Mesangial cell (primary cell): ENCODE data around the gene CYSRT1. TPM values are rescaled to one million over a fixed set of nuclear protein-coding genes. Genes with fewer than 3 reads are reported as not detected.

Source experiments
- total RNA-seq: library from RNA; depleted of rRNA; stranded (reverse); fragments of >200 nt; gene quantifications from 2 replicates; pipeline ENCODE4 v1.2.3, GENCODE V29; 2015

CYSRT1 gene
- total RNA-seq: 0.49 and 2.9 TPM in 2 replicates

GRCh38 chr9:137224830-137225694, at the start of gene CYSRT1:
Gene CYSRT1 (plus strand): TSS chr9:137225174. CDS start chr9:137225622, 448 bp downstream.

DNA sequence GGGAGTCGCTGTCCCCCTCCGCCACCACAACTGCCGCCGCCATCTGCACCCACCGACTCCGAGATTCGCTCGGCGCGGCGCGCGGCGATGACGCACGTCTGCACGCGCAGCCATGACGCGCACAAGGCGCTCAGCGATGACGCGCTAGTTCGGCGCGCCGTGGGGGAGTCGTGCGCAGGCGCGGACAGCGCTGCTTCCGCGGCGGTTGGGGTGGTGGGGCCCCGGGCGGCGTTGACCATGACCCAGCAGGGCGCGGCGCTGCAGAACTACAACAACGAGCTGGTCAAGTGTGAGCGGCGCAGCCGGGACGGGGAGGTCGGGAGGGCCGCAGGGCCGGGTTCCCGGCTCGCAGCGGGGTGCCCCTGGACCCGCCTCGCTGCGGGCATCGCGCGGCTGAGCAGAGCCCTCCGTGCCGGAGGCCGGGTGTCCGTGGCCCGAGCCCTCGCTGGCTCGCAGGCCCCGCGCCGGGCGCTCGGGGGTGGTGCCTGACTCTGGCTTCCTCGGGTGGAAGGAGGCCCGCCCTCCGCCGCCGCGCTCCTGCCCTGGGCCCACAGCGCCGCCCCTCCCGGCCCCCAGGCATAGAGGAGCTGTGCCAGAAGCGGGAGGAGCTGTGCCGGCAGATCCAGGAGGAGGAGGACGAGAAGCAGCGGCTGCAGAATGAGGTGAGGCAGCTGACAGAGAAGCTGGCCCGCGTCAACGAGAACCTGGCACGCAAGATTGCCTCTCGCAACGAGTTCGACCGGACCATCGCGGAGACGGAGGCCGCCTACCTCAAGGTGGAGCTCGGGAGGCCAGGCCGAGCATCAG, 36.3 kb upstream of the CYSRT1 start, which contains the start of the genes ANAPC2 and SSNA1:
TSS of gene ANAPC2 (minus strand) at position 71 of the 807 bp plus-strand sequence. CDS start at position 43, 28 bp downstream.
TSS of gene SSNA1 (plus strand) at position 187 of the 807 bp plus-strand sequence. CDS start at position 238, 51 bp downstream.

DNA sequence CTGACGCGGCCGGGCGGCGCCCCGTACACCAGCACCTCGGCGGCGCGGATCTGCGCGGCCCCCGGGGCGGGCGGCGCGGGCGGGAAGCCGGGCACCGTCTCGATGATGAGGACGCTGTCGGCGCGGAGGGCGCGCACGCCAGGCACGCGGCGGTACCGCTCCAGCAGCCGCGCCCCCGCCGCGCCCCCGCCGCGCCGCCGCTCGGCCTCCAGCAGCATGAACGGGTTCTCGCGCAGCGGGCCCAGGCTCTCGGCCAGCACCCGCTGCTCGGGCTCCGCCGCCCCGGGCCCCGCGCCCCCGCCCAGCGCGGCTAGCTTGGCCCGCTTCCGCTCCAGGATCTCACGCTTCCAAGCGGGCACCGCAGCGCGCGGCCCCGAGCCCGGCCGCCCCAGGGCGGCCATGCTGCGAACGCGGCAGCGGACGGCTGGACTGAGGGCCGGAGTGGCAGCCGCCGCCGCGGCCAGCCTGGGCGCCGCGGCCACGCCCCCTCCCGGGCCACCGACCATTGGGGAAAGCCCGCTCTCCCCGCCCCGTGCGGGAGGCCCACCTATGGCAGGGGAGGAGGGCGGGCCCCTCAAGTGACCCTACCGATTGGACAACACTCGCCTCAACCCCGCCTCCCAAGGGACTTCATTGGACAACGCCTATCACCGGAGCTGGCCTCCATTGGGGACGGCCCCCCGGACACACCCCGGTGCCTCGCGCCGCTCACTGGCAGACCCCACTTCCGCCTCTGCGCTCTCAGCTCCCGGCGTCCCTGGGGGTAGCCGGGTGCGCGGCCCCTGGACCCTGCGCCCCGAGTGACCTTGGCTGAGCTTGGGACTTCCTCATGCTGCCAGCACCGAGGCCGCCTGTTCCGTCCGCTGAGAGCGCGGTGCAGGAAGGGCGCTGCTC, 24.4 kb upstream of the CYSRT1 start, which contains the start of gene TPRN:
TSS of gene TPRN (minus strand) at position 431 of the 894 bp plus-strand sequence. CDS start at position 401, 30 bp downstream.

DNA sequence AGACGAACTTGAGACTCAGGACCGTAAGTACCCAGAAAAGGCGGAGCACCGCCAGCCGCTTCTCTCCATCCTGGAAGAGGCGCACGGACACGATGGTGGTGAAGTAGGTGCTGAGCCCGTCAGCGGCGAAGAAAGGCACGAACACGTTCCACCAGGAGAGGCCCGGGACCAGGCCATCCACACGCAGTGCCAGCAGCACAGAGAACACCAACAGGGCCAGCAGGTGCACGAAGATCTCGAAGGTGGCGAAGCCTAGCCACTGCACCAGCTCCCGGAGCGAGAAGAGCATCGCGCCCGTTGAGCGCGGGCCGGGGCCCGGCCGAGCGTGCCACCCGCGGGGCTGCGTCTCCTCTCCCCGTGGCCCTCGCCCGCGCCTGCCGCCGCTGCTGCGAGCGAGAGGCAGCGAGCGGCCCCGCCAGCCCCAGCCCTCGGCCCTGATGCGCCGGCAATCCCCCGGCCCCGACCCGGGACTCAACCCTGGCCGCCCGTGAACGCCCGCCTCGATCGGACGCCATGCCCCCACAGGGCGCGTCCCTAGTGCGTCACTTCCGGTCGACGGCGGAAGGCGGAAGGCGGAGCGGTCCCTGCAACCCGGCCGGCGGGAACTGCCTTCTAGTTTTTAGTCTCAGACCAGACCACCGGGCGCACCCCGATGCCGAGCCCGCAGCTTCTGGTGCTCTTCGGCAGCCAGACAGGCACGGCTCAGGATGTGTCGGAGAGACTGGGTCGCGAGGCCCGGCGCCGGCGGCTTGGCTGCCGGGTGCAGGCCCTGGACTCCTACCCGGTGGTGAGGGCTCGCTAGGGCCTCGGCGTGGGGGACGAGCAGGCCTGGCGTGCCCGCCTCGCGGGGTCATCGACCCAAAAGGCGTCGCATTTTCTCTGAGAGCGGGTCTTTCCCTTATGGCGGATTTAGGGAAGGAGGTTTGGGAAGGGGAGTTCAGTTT, 19.6 kb upstream of the CYSRT1 start, which contains the start of the genes NDOR1 and TMEM203:
TSS of gene NDOR1 (plus strand) at position 575 of the 944 bp plus-strand sequence. CDS start at position 653, 78 bp downstream.
TSS of gene TMEM203 (minus strand) at position 523 of the 944 bp plus-strand sequence. CDS start at position 289, 234 bp downstream.

DNA sequence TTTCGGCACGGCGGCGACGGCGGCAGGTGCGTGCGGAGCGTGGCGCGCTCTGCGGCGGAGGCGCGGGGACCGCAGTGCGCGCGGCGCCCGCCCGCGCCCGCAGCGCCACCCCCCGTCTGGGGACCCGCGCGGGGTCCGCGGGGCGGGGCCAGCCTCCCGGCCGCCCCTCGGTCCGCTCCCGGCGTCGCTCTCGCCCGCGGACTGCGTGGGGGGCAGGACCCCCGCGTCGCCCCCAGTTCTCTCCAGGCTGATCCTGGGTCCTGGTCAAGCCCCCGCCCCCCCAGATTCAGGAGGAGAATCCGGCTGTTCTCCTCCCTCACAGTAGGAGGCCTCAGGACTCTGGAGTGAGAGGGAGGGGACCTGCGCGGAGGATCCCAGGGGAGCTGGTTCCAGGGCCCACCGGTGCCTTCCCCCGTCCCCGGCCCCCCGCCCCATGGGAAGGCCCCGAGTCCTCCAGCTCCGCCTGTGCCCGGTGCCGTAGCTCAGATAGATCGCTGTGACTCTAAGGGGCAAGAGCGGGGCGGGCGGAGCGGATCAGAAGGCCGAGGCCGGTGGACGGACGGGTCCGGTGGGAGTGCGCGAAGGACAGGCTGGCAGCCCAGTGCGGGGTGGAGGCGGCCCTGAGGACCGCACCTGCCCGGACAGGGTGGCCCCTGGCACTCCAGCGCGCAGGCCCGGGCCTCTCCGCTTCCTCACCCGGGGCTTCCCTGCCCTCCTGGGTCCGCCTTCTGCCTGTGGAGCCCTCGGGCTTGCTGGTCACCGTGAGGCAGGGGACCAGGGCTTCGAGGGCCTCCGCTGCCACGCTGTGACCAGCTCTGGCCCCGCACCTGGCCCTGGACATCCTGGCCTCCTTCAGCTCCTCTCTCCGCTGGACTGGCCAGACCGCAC, 2.5 kb upstream of the CYSRT1 start, which contains the start of gene RNF208:
TSS of gene RNF208 (minus strand) at position 51 of the 888 bp plus-strand sequence. CDS start 1,028 bp downstream, outside the sequence.

GRCh38 chr9:137227054-137227852, 2.3 kb downstream of the CYSRT1 start, which contains the start of gene RNF224:
Gene RNF224 (plus strand): TSS chr9:137227502. CDS start chr9:137228336, 834 bp downstream.

DNA sequence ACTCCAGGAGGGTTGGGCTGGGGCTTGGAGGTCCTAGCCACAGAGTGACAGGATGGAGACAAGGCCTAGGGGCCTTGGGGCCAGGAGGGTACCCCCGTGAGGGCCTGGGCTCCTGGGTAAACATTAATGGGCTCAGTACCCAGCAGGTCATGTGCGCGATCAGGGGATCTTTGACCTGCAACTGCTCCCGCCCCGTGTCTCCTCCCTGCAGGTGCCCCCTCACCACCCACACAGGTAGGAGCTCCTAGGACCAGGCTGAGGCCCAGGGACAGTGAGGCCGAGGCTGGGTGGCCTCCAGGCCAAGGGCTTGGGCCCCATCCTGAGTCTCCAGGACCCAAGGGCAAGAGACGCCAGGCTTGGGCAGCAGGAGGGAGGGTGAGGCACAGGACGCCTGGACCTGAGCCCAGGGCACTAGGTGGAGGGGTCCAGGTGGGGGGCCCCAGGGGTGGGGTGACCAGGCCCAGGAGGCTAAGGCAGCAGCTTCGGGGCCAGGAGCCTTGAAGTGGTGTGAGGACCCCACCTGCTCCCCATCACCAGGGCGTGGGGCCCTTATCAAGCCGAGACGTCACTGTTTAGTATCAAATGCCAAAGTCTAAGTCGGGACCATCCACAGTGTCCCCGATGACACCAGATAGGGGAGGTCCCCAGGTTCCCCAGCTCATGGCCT, 5.9 kb downstream of the CYSRT1 start, which contains the start of gene SLC34A3:
TSS of gene SLC34A3 (plus strand) at position 197 of the 667 bp plus-strand sequence. CDS start 802 bp downstream, outside the sequence.

DNA sequence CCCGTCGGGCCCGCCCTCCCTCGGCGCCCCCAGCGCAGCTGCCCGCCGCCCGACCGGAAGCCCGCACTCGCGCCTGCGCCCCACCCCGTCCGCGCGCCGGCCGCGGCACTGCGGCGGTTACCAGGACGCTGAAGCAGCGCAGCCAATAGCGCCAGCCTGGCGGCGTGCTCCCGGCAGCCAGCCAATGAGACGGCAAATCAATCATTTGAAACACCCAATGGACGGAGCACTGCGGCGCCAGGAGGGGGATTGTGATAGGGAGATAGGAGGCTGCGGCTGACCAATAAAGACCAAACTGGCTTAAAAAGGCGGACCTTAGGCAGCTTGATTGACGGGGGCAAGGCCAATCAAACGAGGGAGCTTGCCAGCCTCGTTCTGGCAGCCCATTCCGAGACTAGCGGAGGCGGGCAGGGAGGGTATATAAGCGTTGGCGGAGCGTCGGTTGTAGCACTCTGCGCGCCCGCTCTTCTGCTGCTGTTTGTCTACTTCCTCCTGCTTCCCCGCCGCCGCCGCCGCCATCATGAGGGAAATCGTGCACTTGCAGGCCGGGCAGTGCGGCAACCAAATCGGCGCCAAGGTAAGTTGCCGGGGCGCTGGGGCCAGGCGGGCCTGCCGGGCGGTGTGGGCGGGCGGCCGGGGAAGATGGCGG, 16.0 kb downstream of the CYSRT1 start, which contains the start of gene TUBB4B:
TSS of gene TUBB4B (plus strand) at position 447 of the 649 bp plus-strand sequence. CDS start at position 521, 74 bp downstream.

GRCh38 chr9:137251194-137251461, 26.2 kb downstream of the CYSRT1 start, which contains the start of gene STPG3:
Gene STPG3 (plus strand): TSS chr9:137251286. CDS start chr9:137251287, 1 bp downstream.

DNA sequence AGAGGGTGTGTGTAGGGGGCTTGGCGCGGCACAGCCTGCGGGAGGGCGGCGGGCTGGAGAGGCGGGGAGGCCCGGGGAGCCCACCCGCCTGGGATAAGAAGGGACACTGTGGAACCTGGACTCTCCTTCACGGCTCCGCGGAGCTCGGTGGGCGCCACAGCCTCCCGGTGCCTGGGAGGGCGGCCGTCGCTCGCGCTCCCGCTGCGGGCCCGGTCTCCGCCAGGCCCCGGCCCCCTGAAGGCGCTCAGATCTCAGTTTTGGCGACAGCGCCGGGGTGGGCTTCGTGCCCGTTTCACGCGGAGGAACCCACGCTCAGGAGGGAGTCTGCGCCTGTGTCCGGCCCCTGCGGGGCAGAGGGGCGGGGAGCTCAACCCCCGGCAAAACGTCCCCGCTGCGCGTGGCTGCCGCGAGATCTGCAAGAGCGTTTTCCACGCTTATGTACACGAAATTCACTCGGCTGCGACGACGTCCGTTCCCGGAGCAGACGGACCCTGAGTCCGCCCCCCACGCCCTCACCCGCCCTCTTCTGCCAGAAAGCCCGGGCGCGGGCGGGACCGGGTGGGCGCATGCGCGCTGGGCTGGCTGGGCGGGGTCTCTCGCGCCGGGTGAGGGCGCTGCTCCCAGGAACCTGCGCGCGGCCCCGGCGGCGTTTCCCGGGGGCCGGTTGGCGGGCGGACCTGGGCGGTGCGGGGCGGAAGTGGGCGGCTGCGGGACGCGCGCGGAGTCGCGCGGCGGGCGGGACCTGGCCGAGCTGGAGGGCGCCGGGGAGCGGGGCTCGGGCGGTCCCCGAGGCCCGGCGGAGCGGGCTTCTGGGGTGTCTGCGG, 29.9 kb downstream of the CYSRT1 start, which contains the start of gene NELFB:
TSS of gene NELFB (plus strand) at position 704 of the 824 bp plus-strand sequence.

Other genes with a start within 250 kb of the CYSRT1 start
- gene PTGDS, start 247.7 kb upstream of the CYSRT1 start, total RNA-seq: 4.2 and 463 TPM in 2 replicates
- gene LCNL1, start 242.2 kb upstream of the CYSRT1 start, total RNA-seq: 2.5 TPM in 1 of 2 replicates, not detected in the other
- gene PAXX, start 232.8 kb upstream of the CYSRT1 start, total RNA-seq: 49.2 and 65.2 TPM in 2 replicates
- gene CLIC3, start 228.6 kb upstream of the CYSRT1 start, total RNA-seq: 16.5 and 47.4 TPM in 2 replicates
- gene ABCA2, start 196.9 kb upstream of the CYSRT1 start, total RNA-seq: 7.7 and 44.4 TPM in 2 replicates
- not detected in 2 replicates for gene FUT7, start 193.1 kb upstream of the CYSRT1 start, total RNA-seq
- gene NPDC1, start 179.0 kb upstream of the CYSRT1 start, total RNA-seq: 44.0 and 65.8 TPM in 2 replicates
- not detected in 2 replicates for gene ENTPD2, start 171.1 kb upstream of the CYSRT1 start, total RNA-seq
- gene SAPCD2, start 154.6 kb upstream of the CYSRT1 start, total RNA-seq: 3.5 and 52.6 TPM in 2 replicates
- 6.4 and 13.4 TPM in 2 replicates for gene UAP1L1, start 147.7 kb upstream of the CYSRT1 start, total RNA-seq
- gene MAN1B1, start 138.2 kb upstream of the CYSRT1 start, total RNA-seq: 72.8 and 125 TPM in 2 replicates
- 65.3 and 87.8 TPM in 2 replicates for gene DPP7, start 110.4 kb upstream of the CYSRT1 start, total RNA-seq
- gene GRIN1, start 86.0 kb upstream of the CYSRT1 start, total RNA-seq: 0.13 TPM in 1 of 2 replicates, not detected in the other
- gene LRRC26, start 55.1 kb upstream of the CYSRT1 start, total RNA-seq: 0.16 TPM in 1 of 2 replicates, not detected in the other
- not detected in 2 replicates for gene TMEM210, start 53.1 kb upstream of the CYSRT1 start, total RNA-seq
- 19.6 and 22.9 TPM in 2 replicates for gene ANAPC2, start 36.6 kb upstream of the CYSRT1 start, total RNA-seq
- gene SSNA1, start 36.5 kb upstream of the CYSRT1 start, total RNA-seq: 79.7 and 97.1 TPM in 2 replicates
- gene TPRN, start 24.4 kb upstream of the CYSRT1 start, total RNA-seq: 9.5 and 9.6 TPM in 2 replicates
- gene TMEM203, start 19.5 kb upstream of the CYSRT1 start, total RNA-seq: 36.0 and 40.9 TPM in 2 replicates
- gene NDOR1, start 19.5 kb upstream of the CYSRT1 start, total RNA-seq: 15.2 and 24.0 TPM in 2 replicates
- gene RNF208, start 2.9 kb upstream of the CYSRT1 start, total RNA-seq: 1.6 and 5.3 TPM in 2 replicates
- 0.25 TPM in 1 of 2 replicates, not detected in the other for gene RNF224, start 2.3 kb downstream of the CYSRT1 start, total RNA-seq
- not detected in 2 replicates for gene SLC34A3, start 5.7 kb downstream of the CYSRT1 start, total RNA-seq
- 179 and 1,107 TPM in 2 replicates for gene TUBB4B, start 16.1 kb downstream of the CYSRT1 start, total RNA-seq
- gene STPG3, start 26.1 kb downstream of the CYSRT1 start, total RNA-seq: not detected in 2 replicates
- 56.2 and 81.0 TPM in 2 replicates for gene NELFB, start 30.2 kb downstream of the CYSRT1 start, total RNA-seq
- gene TOR4A, start 52.6 kb downstream of the CYSRT1 start, total RNA-seq: 50.8 and 52.1 TPM in 2 replicates
- 0.38 and 1.8 TPM in 2 replicates for gene NRARP, start 77.1 kb downstream of the CYSRT1 start, total RNA-seq
- 5.4 and 22.3 TPM in 2 replicates for gene EXD3, start 198.0 kb downstream of the CYSRT1 start, total RNA-seq
- gene NOXA1, start 198.2 kb downstream of the CYSRT1 start, total RNA-seq: 0.33 and 2.3 TPM in 2 replicates
- gene ENTPD8, start 216.2 kb downstream of the CYSRT1 start, total RNA-seq: 0.38 TPM in 1 of 2 replicates, not detected in the other
- gene NSMF, start 234.2 kb downstream of the CYSRT1 start, total RNA-seq: 41.9 and 92.3 TPM in 2 replicates